ENCODE results near the gene SHC4.
"Not testable (repeated sequence)": the region's sequence is repeated elsewhere in the genome, so short reads cannot be mapped to it uniquely, and the experiment has no call there.

SHC4 gene

DNA sequence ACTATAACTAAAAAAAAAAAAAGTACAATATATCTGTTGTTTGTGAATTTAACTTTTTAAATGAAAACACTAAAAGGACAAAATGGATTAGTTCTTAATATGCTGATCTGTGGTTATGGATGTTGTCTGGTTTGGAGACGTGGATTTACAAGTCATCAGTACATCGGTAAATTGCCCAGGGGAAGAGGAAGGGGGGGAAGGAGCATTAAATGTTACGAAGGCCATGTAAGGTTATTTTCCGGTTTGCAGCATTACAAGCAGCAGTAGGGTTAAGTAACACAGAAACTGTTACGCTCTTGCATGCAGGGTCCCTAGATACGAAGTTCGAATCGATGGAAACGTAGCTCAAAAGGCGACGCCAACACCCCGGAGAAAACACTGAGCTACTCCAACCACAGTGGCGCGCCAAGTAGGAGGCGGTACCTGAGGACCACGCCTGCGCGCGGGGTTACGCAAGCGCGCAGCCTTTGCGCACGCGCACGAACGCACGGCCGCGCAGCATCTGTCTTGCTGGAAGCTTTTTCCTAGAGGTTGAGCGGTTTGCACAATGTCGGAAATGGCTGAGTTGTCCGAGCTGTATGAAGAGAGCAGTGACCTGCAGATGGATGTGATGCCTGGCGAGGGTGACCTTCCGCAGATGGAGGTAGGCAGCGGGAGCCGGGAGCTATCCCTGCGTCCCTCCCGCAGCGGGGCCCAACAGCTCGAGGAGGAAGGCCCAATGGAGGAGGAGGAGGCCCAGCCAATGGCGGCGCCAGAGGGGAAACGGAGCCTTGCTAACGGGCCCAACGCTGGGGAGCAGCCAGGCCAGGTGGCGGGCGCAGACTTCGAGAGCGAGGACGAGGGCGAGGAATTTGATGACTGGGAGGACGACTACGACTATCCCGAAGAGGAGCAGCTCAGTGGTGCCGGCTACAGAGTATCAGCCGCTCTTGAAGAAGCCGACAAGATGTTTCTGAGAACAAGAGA, 85.8 kb downstream of the SHC4 start, which contains the start of gene EID1:
Gene EID1, plus strand, starts transcription at position 505 of the 966 bp plus-strand sequence. Its CDS starts 43 bp downstream, at position 548.
- peak; percentile 88 for DNase-seq

DNA sequence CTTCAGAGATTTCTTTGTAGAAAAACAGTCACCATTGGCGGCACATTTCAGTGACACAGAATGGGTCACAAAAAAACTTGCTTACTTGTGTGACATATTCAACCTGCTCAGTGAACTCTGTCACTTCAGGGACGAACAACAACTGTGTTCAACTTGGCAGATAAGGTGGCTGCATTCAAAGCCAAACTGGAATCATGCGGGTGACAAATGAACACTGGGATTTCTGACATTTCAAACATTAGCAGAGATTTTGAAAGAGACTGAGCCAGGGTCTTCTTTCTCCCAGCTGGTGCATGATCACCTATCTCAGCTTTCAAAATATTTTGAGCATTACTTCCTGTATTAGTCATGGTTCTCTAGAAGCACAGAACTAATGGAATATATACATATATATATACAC, 87.7 kb downstream of the SHC4 start:
- no peak for DNase-seq

DNA sequence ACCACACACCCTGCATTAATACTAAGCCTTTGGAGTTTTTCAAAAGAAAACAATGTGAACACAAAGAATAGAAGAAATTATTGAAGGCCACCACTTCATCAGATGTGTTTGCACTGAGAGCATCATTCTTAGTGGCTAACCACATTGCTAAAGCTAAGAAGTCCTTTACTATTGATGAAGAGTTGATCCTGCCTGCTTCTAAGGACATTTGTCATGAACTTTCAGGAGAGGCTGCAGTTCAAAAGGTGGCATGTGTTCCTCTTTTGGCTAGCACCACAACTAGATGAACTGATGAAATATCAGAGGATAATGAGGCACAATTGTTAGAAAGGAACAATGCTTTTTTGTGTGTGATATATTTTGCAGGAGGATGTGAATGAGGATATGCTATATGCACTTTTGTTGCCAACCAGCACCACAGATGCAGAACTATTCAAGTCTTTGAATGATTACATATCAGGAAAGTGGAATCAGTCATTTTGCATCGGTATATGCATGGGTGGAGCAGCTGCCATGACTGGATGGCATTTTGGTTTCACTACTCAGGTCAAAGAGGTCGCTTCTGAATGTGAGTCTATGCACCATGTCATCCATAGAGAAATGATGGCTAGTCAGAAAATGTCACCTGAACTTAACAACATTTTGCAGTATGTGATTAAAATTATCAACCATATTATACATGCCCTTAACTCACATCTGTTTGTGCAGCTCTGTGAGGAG, 88.3 kb downstream of the SHC4 start:
- DNase-seq = no peak

DNA sequence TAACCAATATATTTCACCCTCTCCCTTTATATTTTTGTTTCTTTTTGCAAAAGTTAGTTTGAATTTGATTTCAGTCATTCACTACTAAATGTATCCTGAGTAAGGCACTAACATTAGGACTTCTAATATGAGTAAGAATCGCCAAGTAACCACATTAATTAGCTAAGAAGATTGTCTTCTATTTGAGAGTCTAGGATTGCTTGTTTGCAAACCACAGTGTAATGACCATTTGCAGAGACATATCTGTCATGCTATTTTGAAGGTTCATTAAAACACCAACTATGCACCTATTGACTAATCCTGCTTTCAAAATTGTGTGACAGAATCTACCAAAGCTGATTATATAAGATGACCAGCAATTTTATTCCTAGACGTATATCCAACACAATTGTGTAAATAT, 91.1 kb downstream of the SHC4 start:
- DNase-seq = no peak

DNA sequence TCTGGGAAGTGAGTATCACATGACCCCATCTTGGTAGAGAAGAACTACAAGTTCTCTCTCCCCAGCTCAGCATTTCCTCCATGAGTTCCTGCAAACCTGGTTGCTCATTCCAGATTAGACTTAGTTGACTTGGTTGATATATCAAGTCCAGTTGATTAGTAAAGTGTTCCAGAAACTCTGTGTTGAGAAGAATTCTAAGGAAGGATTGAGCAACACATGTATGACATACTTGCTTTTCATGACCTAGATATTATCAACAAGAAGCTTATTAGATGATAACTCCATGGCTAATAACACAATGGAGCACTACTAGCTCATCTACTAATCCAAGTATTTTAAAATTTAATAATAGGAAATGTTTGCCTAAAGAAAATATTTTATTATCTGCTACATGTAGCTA, 92.2 kb downstream of the SHC4 start:
- no peak for DNase-seq

DNA sequence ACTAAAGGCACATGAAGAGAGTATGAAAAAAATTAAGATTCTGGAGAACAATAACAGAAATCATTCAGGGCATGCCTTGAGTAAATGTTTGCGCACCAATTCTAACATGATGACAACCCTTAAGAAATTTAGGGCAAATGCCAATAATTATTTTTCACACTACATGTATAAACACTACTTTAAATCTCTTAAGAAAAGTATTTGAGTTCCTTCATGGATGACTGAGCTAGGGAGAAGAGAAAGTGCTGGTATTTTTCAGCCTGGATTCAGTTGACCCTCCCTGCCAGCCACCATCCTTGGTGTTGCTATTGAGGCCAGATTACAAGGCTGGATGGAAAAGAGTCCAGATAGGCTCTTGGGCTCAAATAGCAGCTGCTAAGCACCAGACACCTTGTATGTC, 93.8 kb downstream of the SHC4 start:
- no peak for DNase-seq

DNA sequence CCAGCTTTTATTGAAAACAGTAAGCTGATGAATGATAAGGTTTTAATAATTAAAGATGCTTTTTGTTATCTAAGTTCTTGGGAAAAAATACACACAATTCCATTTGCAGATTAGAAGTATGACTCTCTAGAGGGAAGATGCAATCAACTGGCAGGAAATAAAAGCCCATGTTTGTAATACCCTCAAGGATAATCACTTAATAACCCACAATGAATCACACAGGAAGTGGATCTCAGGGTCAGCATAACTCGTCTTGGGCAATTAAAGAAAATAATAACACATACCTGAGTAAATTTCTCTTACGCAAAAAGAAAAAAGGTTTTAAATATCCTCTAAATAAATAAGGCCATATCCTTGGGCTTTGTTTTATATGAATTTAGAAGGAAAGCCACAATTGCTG, 95.2 kb downstream of the SHC4 start:
- DNase-seq = no peak

DNA sequence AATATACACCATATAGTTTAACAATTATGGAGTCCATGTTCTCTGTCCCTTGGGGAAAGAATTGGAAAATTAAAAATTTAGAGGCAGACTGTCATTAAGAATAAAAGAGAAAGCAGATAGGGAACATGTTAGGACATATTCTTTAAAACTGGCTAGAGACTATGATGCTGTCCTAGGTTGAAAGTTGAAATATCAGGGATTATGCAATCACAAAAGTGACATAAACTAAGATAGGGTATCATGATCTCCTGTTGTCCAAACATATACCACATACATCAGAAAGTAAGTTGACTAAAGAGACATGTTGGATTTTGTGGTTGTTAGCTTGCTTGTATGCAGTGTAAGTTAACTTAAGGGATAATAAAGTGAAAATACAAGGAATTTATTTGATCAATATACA, 95.7 kb downstream of the SHC4 start:
- DNase-seq = no peak

DNA sequence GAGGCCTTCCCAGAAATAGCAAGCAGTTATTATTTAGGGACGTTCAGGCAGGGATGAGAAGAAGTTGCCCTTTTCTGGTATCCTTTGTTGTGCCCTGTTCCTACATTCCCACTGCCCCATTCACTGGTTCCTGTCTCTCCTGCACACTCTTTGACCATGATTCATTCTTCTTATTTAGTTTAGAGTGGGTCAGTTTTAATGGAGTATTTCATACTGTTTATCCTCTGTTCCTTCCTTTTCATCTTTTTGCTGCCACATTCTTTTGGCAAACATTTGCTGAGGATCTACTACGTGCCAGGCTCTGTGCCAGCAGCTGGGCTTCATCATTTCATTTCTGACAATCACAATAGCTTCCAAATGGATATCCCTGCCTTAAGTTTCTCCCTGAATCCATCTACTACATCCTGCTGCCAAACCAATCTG, 97.6 kb downstream of the SHC4 start:
- no peak for DNase-seq

DNA sequence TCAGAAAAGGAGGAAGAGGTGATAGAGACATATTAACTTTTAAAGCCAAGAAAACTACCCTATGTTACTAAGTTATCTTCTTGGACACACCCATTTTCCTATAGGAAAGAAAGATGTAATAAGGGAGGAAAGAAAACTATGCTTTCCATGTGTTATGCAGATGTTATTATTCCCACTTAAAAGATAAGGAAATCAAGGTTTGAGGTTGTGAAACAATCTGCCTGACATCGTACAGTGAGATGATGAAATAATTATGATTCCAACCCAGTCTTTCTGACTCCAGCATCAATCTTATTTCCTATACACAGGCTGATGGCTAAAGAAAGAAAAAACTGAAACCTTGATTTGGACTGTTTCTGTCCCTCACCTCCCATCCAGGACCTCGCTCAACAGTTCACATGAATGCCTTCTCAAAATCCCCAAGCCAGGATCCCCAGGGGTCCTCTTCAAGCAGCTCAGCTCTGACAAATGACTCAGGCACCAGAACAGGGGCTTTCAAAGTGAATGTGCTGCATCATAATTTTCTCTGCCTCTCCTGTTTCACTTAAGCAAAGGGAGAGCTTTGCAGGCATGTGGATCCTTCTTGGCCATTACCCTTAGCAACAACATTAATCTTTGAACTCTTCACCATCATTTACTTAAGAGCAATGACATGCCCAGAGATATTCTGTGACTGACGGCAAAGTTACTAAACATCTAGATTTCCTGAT, 98.2 kb downstream of the SHC4 start:
- DNase-seq = no peak

DNA sequence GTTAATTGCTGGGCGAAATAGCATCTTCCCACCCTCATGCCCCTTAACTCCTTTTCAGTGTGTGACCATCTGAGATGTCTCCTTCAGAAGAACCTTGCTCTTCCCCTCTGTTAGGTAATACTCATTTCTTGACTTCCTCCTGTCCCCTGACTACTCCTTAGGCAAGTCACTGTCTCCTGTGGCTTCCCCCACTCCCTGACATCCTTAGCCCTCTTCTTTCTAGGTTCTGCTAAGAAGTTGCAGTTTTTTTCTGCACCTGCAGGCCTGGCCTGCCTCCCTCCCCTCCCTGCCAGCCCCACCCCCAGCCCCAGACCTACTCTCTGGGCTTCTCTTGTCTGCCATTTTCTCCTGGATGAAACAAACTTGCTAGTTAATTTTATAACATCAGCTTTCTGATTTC, 101.0 kb downstream of the SHC4 start:
- DNase-seq = no peak

DNA sequence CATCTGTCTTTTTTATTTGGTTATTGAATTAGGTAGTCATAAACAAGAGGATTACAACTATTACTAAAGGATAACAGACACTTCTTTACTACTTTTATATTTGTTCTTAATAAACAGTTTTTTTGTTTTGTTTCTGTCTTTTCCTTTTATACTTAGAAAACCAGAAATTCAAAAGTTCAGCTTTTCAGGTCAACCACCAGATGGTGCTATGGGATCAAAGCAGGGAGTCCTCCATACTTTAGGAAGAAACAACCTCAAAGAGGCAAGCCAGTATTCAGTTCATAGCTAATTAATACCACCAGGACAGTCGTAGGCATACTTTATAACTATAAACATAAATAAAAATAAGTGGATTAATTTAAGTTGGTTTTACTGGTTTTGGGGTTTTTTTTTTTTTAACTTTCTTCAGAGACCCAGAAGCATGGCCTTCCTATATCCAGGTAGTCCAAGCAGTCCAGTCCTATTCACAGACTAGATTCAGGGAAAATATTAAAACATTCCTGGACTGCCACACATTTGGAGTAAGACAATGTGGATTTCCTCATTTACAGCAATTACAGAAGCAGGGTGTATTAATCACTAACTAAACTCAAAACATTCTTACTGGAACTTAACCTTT, 101.8 kb downstream of the SHC4 start:
- peak; percentile 44 for DNase-seq

DNA sequence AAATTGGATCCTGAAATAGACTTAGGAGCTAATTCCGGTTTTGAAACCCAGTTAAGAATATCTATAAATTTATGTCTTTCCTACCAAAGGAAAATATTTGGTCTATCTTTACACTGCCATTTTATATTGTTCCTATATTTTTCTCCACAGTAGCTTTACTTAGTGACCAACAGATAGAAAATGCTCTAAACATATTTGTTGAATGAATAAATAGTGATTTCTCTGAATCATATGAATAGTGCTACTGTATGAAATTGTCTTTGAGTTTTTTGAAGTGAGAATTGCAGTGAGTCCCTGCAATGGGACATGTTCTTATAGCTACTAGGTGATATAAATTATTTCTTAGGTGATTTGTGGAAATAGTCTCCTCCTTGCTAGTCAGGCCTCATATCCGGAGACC, 104.3 kb downstream of the SHC4 start:
- DNase-seq = no peak

DNA sequence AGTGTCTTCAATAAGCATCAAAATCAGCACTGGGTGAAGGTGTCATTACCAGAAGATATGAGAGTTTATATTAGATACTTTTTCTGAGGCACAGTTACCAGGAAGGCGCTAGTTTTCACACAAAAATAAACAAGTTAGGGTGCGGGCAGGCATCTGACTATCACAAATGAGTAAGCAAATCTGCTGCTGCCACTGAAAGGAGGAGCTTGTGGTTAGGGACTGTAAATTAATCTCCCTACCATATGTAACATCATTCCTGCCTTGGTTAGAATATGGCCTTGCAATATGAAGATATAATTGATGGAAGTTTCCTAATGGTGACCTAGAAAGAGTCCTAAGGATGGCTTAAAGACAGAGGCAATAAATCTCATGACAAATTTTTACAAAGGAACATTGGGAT, 105.3 kb downstream of the SHC4 start:
- DNase-seq = no peak

DNA sequence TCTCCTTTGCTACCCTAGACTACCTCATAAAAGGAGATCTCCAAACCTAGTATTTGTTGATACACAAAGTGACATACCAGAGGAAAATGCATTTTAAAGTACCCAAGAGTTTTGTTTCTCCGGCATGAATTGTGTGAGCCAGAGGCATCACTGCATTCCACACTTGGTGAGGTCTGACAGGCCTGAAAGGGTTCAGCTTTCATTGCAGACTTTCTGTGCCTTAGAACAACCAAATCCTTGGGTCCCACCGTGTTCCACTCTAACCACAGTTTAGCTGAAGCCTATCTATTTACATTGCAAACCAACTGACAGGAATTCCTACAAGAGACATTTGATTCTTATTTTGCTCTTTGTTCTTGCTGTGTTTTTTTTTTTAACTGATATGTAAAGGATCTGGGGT, 106.8 kb downstream of the SHC4 start:
- no peak for DNase-seq

DNA sequence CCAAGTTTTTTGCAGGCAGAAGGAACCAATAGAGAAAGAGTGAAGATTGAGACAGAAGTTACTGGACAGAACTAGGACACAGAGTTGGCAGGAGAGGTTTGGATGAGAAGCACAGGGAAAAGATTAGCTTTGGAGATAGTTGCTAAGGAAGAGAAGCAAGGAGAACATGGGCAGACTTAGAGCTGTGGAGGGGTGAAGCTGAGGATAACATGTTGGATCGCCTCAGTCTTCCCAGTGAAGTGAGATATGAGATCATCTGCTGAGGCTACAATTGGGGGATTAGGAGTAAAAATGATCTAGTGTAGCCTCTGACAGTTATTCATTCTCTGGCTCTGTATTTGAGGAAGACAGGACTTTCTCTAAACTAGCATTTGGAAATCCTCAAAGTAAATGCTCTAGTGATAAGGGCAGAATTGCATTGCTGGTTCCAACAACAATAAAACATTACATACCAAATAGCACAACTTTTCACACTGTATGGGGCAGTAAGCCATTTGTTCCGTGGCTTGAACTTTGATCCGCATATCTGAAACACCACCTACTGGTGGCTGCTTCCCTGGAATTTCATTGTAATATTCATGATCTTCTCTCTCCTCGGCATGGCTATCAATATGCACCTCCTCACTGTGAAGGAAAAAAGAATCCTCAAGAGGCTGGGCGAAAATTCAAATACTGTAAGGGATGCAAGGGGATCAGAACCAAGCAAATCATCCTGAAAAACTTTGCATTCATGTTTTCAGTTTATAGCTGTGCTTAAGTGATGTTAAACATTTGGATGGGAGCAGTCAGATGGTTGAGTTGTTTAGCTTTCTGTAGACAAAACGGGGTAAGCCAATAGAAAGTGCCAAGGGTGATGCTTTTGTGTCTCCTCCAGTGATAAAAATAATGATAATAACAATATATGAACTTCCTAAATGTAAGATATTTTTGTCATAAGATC, 107.9 kb downstream of the SHC4 start:
- DNase-seq = no peak

DNA sequence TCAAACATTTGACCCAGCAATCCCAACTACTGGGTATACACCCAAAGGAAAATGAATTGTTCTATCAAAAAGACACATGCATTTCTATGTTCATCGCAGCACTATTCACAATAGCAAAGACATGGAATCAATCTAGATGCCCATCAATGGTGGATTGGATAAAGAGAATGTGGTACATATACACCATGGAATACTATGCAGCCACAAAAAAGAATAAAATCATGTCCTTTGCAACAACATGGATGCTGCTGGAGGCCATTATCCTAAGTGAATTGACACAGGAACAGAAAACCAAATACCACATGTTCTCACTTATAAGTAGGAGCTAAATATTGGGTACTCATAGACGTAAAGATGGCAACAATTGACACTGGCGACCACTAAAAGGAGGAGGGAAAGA, 109.3 kb downstream of the SHC4 start:
- not testable (repeated sequence) for DNase-seq

DNA sequence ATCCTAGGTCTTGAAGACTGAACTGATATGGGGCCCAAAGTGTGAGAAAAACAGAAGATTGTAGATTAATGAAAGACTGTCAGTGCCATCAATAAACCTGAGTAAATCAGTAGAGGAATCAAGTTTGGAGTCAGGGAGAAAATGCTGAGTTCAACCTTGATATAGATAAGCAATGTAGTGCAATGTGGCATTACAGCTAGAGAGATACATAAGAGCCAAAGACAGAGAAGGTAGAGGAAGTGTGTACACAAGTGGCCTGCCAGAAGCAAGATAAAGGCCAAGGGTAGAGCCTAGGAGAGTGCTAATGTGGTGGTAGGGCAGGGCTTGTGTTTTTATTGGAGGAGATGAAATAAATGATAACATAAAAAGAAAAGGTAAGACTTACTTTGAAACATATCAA, 111.8 kb downstream of the SHC4 start:
- no peak for DNase-seq

DNA sequence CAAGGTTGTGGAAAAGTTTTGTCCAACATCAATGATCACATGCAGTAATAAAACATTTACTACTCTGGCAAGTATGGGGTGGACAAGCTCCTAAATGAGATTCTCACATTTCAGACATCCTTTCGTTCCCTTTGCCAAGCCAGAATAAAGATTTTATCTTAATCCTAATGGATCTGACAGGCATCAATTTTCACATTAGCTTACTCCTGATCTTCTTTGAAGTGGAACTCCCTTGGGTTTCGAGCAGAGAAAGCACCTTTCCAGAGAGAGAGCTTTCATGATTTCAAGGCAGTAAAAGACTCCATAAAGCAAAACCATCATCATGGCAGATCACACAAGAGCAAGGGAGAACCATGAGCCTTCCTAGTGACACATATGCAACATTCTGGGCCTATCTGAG, 113.1 kb downstream of the SHC4 start:
- DNase-seq = no peak

DNA sequence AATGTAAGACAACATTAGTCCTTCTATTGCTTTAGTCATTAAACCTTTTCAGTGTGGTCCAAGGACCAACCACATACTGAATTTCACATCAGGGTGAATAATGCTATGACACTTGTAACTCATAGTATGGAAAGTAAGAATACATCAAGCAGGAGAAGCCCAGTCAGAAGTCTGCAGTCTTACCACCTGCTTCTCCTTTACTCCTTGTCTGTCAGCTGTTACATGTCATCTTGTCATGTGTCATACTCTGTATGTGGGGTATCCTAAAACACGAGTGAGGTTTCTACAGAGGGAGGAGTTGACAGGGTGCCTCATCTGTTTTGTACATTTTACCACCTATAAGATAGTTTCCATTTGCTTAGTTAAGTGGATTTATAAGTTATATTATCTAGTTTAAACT, 118.6 kb downstream of the SHC4 start:
- no peak for DNase-seq

DNA sequence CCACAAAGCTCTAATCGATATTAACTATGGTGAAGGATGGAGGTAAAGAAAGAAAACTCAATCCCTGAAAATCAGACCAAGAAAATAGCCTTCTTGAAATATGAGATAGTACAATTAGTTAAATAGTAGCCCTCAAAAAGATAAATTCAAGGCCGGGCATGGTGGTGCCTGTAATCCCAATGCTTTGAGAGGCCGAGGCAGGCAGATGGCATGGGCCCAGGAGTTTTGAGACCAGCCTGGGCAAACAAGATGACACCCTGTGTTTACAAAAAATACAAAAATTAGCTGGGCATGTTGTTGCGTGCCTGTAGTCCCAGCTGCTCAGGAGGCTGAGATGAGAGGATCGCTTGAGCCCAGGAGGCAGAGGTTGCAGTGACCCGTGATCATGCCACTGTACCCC, 121.2 kb downstream of the SHC4 start:
- DNase-seq = no peak

DNA sequence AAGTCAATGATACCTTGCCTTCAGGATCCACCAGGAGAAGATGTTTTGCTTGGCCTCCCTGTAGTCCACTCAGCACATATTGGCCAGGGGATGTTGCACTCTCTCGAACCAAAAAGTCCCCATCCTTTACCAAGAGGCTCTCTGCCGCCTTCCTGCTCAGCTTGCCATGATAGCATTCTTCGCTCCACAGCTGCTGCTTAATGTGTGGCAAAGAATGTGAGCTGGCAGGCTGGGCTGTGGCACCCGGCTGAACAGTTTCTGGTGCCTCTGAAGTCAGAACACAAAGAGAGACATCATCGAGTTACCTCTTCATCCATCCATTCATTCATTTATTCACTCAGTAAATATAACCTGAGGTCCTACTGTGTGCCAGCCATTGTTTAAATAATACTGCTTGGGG, 129.0 kb downstream of the SHC4 start:
- no peak for DNase-seq

All from effector CD4-positive, alpha-beta T cell (primary cell).